Psoas muscle (tissue), 8 donors: ENCODE data around the gene FBLN7. TPM values are rescaled to one million over a fixed set of nuclear protein-coding genes. Genes with fewer than 3 reads are reported as not detected.
A peak's percentile ranks its signal among the peaks of the same experiment; 100 is the strongest.

Experiments used
- ATAC-seq, 4 donors: fragments of 200-7000 bp; cut with Tn5 transposase; one replicate each; pipeline ENCODE4 v1.9.1; 2020; ENCODE audit warnings: moderate library complexity in 3 of 4, mild to moderate bottlenecking in 2 of 4
- DNase-seq, 2 donors: peaks; one replicate each; pipeline ENCODE4 v3.0.0-alpha.2; 2020
- H3K27ac ChIP-seq: fragments of 200-600 bp; one replicate; pipeline ENCODE4 v1.8.0; 2022
- H3K27me3 ChIP-seq, 3 donors: fragments of 200-600 bp in 1 of 3; one replicate each; pipeline versions ENCODE4 v1.6.1 to v1.8.0; 2013 to 2022; ENCODE audit warnings: low read length in 2 of 3, mild to moderate bottlenecking in 2 of 3, moderate library complexity in 1 of 3; ENCODE audit not compliant: insufficient read depth in 3 of 3
- H3K36me3 ChIP-seq, 2 donors: fragments of 200-600 bp in 1 of 2; one replicate each; pipeline versions ENCODE4 v1.6.1 to v1.8.0; 2013 to 2022; ENCODE audit warnings: low read depth in 1 of 2, mild to moderate bottlenecking in 1 of 2, moderate library complexity in 1 of 2; ENCODE audit not compliant: insufficient read depth in 1 of 2
- H3K4me1 ChIP-seq: fragments of 200-600 bp; one replicate; pipeline ENCODE4 v1.8.0; 2022
- H3K4me3 ChIP-seq: fragments of 200-600 bp; one replicate; pipeline ENCODE4 v1.8.0; 2022; ENCODE audit warnings: mild to moderate bottlenecking
- H3K9me3 ChIP-seq: fragments of 200-600 bp; one replicate; pipeline ENCODE4 v1.8.0; 2022
- CTCF ChIP-seq: fragments of 200-600 bp; IDR thresholded peaks from one replicate; pipeline ENCODE4 v1.8.0; 2022; ENCODE audit warnings: antibody characterized with exemption
- WGBS, 3 donors: extraction: QIAGEN DNeasy Blood & Tissue Kit; methylation state at CpG; one replicate each; pipeline versions ENCODE4 v1.1.6 to v1.1.7; 2013; 5-methylcytosine and 5-hydroxymethylcytosine counted together
- intact Hi-C, 2 donors: fragments of 100-400 bp; cut with DNase I; formaldehyde crosslinking; loops; one replicate each; pipeline versions ENCODE4 v1.11.0 to v1.14.2; 2022
- polyA plus RNA-seq, 3 donors: library from polyadenylated mRNA; stranded (reverse); fragments of 200-250 nt; gene quantifications; one replicate each; pipeline ENCODE4 v1.2.3, GENCODE V29; 2013
- total RNA-seq, 4 donors: library from RNA; stranded (reverse); fragmentation: NEBNext Ultra II Directional in 2 of 4; extraction: Animal tissue kit (Norgen Biotek cat#: 25700) in 2 of 4; gene quantifications; one replicate each; pipeline versions ENCODE4 v1.2.1 to v1.2.4, GENCODE V29; 2021 to 2023
- donor health status: healthy with polysubstance abuse.
- donor health status: DM: no; HTN: no; CAD: no; lungs with moderate emphysema.
- donor health status: Bipolar disorder and iron deficiency.
- donor health status: healthy.
- donor health status: DM: yes; HTN: yes; CAD: no.
- donor health status: DM: no; HTN: no; CAD: no.
- donor health status: DM: no; HTN: no; CAD: no.
- donor health status: DM: yes; HTN: yes; CAD: no.

FBLN7 gene
- total and polyA plus RNA-seq, 7 donors = 0.18 to 1.2 (median 0.31) TPM

- Histone ChIP-seq H3K27me3 (peaks cover 0 to 2% (median 0%) of the 10 kb centered on the region in 3 donors), H3K4me1 (no peaks in the 10 kb centered on the region), H3K27ac (no peak overlapping the region), H3K36me3 (no peaks in the 10 kb centered on the region), H3K9me3 (no peaks in the 10 kb centered on the region), H3K4me3 (no peak overlapping the region)
- no peak for TF ChIP-seq CTCF
- intact Hi-C loops = no loop called here
- DNase-seq = no peak
- ATAC-seq = no peak
- 84 to 89% (median 85%) methylated on average over 14 of the region's 14 CpGs for WGBS, 3 donors
Measured at GRCh38 chr2:112166806-112167499, 28.8 kb downstream of the FBLN7 start.

- peaks cover 0 to 2% (median 0%) of the 10 kb centered on the region in 3 donors for H3K27me3 ChIP-seq
- H3K36me3 ChIP-seq = no peaks in the 10 kb centered on the region
Measured at GRCh38 chr2:112168422-112169124, 30.4 kb downstream of the FBLN7 start.

GRCh38 chr2:112170495-112170894 lies 32.3 kb downstream of the FBLN7 start:
- Histone ChIP-seq H3K36me3 (no peaks in the 10 kb centered on the region), H3K9me3 (no peaks in the 10 kb centered on the region), H3K27me3 (no peaks in the 10 kb centered on the region), H3K4me3 (no peak overlapping the region), H3K27ac (no peak overlapping the region), H3K4me1 (no peaks in the 10 kb centered on the region)
- 90 to 99% (median 92%) methylated on average over 4 of the region's 4 CpGs for WGBS, 3 donors
- TF ChIP-seq CTCF = no peak
- ATAC-seq = no peak
- intact Hi-C loops = no loop called here
- DNase-seq = no peak

More at GRCh38 chr2:112168422-112169124, 30.4 kb downstream of the FBLN7 start:
- WGBS, 3 donors = 34 to 60% (median 40%) methylated on average over 10 of the region's 10 CpGs
- ATAC-seq (peak; percentile 13 to 26 (median 20)), DNase-seq (no peak)
- no peak overlapping the region for H3K27ac ChIP-seq
- intact Hi-C loops = no loop called here
- TF ChIP-seq CTCF = no peak
- no peaks in the 10 kb centered on the region for H3K4me1 ChIP-seq
- no peak overlapping the region for H3K4me3 ChIP-seq
- no peaks in the 10 kb centered on the region for H3K9me3 ChIP-seq

GRCh38 chr2:112173646-112174319 lies 35.6 kb downstream of the FBLN7 start:
- WGBS, 3 donors = 85 to 88% (median 86%) methylated on average over 11 of the region's 11 CpGs
- no peak for TF ChIP-seq CTCF
- Histone ChIP-seq H3K36me3 (no peaks in the 10 kb centered on the region), H3K9me3 (no peaks in the 10 kb centered on the region), H3K27me3 (no peaks in the 10 kb centered on the region), H3K4me3 (no peak overlapping the region), H3K27ac (no peak overlapping the region), H3K4me1 (no peaks in the 10 kb centered on the region)
- intact Hi-C loops = no loop called here
- DNase-seq (no peak), ATAC-seq (no peak)
